ENCODE results near the gene MKRN2OS. TPM values are rescaled to one million over a fixed set of nuclear protein-coding genes. Genes with fewer than 3 reads are reported as not detected.

The MKRN2OS gene
- total and polyA plus RNA-seq, 10 of the 15 experiments (the other 5 are each of a cell fraction or from before 2014, with no cell fraction given), result 0.20 to 1.0 (median 0.40) TPM; not detected in 4

- FAIRE-seq, result no peak
- H2AFZ ChIP-seq (ENCODE audit: control insufficient read depth, low read depth, low read length), result no peak overlapping the region
- BruUV-seq (replicated peaks), result no TSS peak
- no peak overlapping the region for H3K9ac ChIP-seq (ENCODE audit: control insufficient read depth, insufficient read depth, low read length)
- no peak overlapping the region for H3K4me2 ChIP-seq (ENCODE audit: control insufficient read depth, insufficient read depth)
- POLR2A ChIA-PET, result no interaction called here
- H3K27me3 ChIP-seq (replicated peaks in 1 of 2; ENCODE audit: control insufficient read depth in 2 of 2, insufficient read depth in 2 of 2, low read length in 1 of 2), result no peaks in the 10 kb centered on the region
- no peaks in the 10 kb centered on the region; the same call in 2 of the 3 replicates for H3K9me3 ChIP-seq (replicated peaks; ENCODE audit: control insufficient read depth, insufficient read depth, low read length)
- SMC1A ChIA-PET (ENCODE audit: uncharacterized antibody, unreplicated experiment), result interaction anchor here (1.0 kb wide), 1 partner anchor 9 kb away, joined by 3 read pairs; no protein-coding TSS in a partner anchor
- no peak overlapping the region for H3K27ac ChIP-seq (ENCODE audit: control insufficient read depth, insufficient read depth)
- TF ChIP-seq CHD2 (IDR thresholded peaks at IDR 0.05; ENCODE audit: borderline replicate concordance, low read depth, low read length) (no peak), ZNF384 (IDR thresholded peaks at IDR 0.05; ENCODE audit: borderline replicate concordance, low read depth, low read length) (no peak), CBX5 (IDR thresholded peaks at IDR 0.05; ENCODE audit: low read depth) (no peak), MXI1 (IDR thresholded peaks at IDR 0.05; ENCODE audit: low read depth, low read length) (no peak), DPF2 (IDR thresholded peaks at IDR 0.05) (no peak), ASH2L (IDR thresholded peaks at IDR 0.05; ENCODE audit: borderline replicate concordance, low read depth) (no peak), KAT2A (conservative IDR thresholded peaks at IDR 0.05; ENCODE audit: control insufficient read depth, low read depth, low read length) (no peak), POLR2AphosphoS5 (IDR thresholded peaks at IDR 0.05; ENCODE audit: low read length) (no peak), MTA2 (IDR thresholded peaks at IDR 0.05; ENCODE audit: low read depth) (no peak), TBL1XR1 (IDR thresholded peaks at IDR 0.05; ENCODE audit: low read depth, low read length) (no peak)
- TF ChIP-seq, protein P1, sequence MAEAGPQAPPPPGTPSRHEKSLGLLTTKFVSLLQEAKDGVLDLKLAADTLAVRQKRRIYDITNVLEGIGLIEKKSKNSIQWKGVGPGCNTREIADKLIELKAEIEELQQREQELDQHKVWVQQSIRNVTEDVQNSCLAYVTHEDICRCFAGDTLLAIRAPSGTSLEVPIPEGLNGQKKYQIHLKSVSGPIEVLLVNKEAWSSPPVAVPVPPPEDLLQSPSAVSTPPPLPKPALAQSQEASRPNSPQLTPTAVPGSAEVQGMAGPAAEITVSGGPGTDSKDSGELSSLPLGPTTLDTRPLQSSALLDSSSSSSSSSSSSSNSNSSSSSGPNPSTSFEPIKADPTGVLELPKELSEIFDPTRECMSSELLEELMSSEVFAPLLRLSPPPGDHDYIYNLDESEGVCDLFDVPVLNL (IDR thresholded peaks at IDR 0.05; ENCODE audit: low read depth, low read length), result no peak
- no peak for ATAC-seq
- DNase-seq (ENCODE audit: low read depth, low spot score), result no peak
- in situ Hi-C loops (cut with MboI), result no loop called here
- 89% methylated on average over 6 of the region's 6 CpGs for WGBS (ENCODE audit: insufficient coverage, insufficient replicate concordance, low lambda C conversion rate, missing lambda C conversion rate)
- no peaks in the 10 kb centered on the region for H3K4me1 ChIP-seq (ENCODE audit: control insufficient read depth, insufficient read depth, low read length)
- H4K20me1 ChIP-seq (ENCODE audit: control insufficient read depth, insufficient read depth), result no peaks in the 10 kb centered on the region
- no peak overlapping the region for H3K4me3 ChIP-seq
- RAD21 ChIA-PET (ENCODE audit: unreplicated experiment), result no interaction called here
- CTCF ChIA-PET, result interaction anchor here (1.0 kb wide), 1 partner anchor 9 kb away, joined by 4 read pairs; no protein-coding TSS in a partner anchor
- H3K36me3 ChIP-seq (ENCODE audit: control insufficient read depth in 2 of 2, insufficient read depth in 2 of 2, low read length in 1 of 2), result peaks cover 30 to 39% of the 10 kb centered on the region in 2 experiments
- intact Hi-C loops (cut with micrococcal nuclease; ENCODE audit: unreplicated experiment), result no loop called here
- H3K79me2 ChIP-seq (ENCODE audit: control insufficient read depth, insufficient read depth, low read length), result no peaks in the 10 kb centered on the region
Observed at GRCh38 chr3:12574131-12574530, 28.8 kb upstream of the MKRN2OS start.
